Putamen (tissue), 1 donor: ENCODE data around the gene MICU2.

Source experiments
- DNase-seq: peaks from one replicate; pipeline ENCODE4 v3.0.0-alpha.2; 2016; ENCODE audit warnings: low spot score

The MICU2 gene, protein sequence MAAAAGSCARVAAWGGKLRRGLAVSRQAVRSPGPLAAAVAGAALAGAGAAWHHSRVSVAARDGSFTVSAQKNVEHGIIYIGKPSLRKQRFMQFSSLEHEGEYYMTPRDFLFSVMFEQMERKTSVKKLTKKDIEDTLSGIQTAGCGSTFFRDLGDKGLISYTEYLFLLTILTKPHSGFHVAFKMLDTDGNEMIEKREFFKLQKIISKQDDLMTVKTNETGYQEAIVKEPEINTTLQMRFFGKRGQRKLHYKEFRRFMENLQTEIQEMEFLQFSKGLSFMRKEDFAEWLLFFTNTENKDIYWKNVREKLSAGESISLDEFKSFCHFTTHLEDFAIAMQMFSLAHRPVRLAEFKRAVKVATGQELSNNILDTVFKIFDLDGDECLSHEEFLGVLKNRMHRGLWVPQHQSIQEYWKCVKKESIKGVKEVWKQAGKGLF

DNA sequence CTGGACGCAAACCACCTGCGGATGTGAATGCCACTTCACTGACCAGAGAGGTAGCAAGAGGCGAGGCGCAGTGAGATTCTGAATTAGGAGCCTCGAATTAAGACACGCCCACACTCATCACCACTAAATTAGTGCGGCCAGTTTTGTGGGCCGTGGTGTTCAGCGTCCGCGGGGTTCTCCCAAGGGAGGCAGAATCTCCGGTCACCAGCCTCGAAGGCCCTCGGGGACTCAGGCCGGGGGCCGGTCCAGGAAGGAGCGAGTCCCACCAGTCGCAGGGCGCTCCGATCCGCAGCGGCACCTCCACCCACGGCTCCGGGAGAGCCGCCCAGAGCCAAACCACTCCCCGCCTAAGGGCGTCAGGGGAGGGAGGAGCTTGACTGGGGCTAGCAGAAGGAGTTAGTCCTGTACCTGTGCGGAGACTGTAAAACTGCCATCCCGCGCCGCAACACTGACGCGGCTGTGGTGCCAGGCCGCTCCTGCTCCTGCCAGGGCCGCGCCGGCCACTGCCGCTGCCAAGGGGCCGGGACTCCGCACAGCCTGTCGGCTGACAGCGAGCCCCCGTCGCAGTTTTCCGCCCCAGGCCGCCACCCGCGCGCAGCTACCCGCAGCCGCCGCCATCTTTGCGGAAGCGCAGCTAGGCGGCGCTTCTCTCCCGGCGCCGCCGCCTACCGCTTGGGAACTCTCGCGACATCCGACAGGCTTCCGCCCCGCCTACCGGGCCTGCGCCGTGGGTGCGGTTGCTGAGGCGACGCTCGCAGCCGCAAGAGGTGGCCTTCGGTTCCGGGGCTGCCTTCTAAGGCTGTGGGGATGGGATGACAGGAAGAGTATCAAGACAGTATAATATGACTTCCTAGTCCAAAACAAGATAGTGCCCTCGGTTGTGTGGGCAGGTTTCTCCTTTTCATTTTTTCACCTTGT is at the start of gene MICU2:
MICU2 (minus strand) TSS at position 640 of the 918 bp plus-strand sequence; CDS start at position 618, 22 bp downstream.
- peak; percentile 92 for DNase-seq

DNA sequence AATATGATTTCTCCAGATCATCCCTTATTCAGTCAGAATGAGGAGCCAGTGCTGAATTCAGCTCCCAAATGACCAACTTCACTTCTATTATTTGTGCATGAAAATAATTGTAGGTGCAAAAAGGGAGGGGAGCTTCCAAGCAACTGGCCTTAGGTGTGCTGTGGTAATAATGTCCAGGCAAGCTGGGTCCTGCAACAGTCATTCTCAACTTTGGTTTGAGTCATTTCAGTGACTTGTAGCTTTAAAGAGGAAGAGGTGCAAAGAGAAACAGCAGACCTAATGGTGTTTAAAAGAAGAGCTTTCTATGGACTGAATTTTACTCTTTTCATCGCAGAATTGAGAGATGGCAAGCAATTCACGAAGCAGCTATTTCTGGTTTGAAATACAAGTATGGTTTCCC is 37.7 kb upstream of the MICU2 start:
- no peak for DNase-seq

DNA sequence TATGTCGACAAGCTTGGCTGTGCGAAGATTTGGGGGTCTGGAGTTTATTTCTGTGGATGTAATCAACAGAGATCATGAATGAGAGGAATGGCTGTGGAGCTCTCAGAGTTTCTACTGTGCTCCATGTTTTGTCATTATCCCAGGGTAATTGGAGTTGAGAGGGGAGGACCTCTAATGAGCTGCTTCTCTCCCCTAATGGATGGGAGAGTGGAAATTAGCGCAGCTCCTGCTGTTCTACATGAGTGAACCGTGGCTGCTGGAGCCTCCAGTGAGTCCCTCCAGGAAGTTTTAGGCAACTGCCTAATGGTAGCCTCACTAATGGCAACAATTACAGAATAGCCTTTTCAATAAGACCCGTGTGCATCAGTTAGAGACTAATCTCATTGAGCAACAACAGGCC is 35.6 kb upstream of the MICU2 start:
- no peak for DNase-seq

GRCh38 chr13:21638319-21639282 is 34.6 kb upstream of the MICU2 start:
- no peak for DNase-seq

DNA sequence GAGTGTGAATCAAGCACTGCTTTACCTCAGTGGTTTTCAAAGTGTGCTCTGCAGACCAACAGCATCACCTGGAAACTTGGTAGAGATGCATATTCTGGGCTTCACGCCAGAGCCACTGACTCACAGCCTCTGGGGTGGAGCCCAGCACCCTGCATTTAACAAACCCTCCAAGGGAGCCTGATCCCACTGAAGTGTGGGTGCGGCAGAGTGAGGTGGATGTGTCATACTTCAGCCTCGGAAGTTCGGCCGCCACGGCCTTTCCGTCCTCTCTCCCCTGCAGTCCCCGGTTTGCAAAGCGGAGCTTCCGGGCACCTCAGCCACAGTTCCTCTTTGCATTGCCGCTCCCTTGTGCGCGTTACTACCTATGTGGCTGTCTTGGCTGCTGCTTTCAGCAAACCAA is 33.3 kb upstream of the MICU2 start:
- DNase-seq = no peak

GRCh38 chr13:21636656-21637055 is 32.7 kb upstream of the MICU2 start:
- DNase-seq = no peak

DNA sequence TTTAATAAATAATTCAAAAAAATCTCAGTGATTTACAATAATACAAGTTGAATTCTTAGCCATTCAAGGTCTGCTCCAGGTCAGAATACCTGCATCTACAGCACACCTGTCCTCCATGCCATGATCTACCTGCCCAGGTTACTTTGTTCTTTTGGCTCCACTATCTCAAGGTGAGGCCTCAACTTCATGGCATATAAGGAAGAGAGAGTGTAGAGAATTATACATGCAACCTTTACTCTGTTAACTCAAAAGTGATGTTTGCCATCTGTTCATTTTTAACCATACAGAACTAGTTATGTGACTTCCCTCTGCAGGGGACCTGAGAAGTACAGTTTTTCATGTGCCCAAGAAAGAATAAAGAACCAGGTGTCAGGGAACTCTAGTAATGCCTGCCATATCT is 28.2 kb upstream of the MICU2 start:
- DNase-seq = no peak

- DNase-seq = no peak
These were observed 21.4 kb upstream of the MICU2 start for GRCh38 chr13:21625366-21625765.

- DNase-seq = no peak
These were observed 16.9 kb upstream of the MICU2 start for GRCh38 chr13:21620861-21621260.

GRCh38 chr13:21619633-21620220 is 15.8 kb upstream of the MICU2 start:
- DNase-seq = no peak

- DNase-seq = no peak
These were observed 12.9 kb upstream of the MICU2 start for GRCh38 chr13:21616880-21617279.

DNA sequence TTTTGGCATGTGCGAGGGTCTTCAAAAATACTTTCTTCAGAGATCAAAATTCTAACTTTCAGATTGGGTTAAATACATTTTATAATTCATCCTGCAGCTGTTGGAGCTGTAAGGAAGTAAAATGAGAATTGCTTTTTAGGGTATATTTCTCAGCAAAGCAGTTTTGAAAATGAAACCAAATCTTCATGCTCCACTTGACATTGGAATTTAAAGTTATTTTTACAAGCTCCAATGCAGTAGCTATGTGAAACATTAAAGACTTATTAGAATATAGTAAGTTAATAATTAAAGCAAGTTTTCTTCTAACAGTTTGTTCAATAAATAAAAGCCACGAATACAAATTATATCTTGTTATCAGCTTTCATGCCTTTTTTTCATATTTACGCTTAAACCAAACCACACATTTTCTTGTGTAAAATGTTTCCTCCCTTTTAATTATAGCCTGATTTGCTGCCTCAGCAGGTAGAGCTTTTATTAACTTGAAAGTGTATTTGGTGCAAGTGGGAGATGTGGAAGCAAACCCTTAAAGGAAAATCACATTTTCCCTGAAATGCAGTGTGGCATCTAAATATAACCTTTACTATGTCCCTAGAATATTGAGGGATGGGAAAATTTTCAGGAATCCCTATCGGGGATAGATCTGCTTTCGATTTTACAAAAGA is 12.4 kb upstream of the MICU2 start:
- DNase-seq = no peak

DNA sequence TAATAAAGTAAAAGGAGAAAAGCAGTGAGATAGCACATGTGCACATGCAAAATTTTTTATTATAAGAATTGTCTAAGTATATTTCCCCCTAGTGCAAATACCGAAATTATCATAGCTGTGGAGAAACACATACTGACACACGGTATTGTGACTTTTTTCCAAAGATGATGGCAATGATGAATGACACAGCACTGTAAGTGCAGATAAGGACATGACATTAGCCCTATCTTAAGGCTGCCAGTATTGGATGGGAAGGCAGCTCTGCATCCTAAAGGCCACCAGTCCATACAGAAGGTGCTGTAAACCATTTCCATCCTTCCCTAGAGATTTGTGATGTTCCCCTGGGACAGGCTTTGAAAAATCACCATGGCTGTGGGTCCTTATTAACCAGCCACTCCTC is 11.5 kb upstream of the MICU2 start:
- no peak for DNase-seq

- DNase-seq = no peak
These were observed 9.8 kb upstream of the MICU2 start for GRCh38 chr13:21613791-21614190.

DNA sequence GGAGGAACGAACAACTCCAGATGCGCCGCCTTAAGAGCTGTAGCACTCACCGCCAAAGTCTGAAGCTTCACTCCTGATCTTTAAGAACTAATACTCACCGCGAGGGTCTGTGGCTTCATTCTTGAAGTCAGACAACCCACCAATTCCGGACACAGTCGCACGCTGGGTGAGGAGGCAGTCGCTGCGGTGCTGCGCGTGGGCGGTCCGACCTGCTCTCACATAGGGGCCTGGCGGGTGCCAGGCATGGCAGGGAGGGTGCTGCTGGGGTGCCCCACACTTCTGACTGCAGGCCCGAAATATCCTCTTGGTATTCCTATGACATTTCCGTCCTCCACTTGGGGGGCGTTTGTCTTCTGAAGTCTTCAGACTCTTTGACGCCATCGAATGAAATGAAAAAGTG is 7.4 kb upstream of the MICU2 start:
- no peak for DNase-seq

DNA sequence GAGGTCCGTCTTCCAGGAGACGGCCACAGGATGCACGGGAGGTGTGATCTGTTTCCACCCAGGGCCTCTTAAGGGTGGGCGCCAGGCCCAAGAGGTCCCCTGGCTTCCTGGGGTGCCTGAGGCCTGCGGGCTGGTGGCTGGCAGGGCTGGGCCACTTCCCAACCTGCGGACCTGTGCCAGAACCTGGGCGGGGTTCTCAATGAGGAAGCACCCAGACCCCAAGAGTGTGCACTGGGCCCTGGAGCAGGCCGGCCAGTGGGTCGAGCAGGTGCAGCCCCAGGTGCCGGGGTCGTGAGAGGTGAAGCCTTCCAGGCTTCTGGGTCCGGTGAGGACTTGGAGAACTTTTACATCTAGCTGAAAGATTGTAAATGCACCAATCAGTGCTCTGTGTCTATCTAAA is 6.7 kb upstream of the MICU2 start:
- no peak for DNase-seq

DNA sequence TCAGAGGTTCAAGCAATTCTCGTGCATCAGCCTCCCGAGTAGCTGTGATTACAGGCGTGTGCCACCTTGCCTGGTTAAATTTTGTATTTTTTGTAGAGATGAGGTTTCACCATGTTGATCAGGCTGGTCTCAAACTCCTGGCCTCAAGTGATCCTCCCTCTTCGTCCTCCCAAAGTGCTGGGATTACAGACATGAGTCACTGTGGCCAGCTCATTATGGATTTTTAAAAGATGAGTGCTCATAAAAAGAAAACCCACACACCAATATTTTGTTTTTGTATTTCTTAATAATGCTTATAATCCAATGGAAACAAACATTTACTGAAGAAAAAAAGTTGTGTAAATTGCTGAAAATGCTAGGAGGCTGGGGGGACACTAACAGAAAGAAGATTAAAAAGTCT is 5.0 kb upstream of the MICU2 start:
- no peak for DNase-seq

- DNase-seq = no peak
These were observed 2.8 kb upstream of the MICU2 start for GRCh38 chr13:21606796-21607195.

- DNase-seq = no peak
These were observed 2.3 kb upstream of the MICU2 start for GRCh38 chr13:21606251-21606650.

- DNase-seq = no peak
These were observed 7.2 kb downstream of the MICU2 start for GRCh38 chr13:21596722-21597121.

DNA sequence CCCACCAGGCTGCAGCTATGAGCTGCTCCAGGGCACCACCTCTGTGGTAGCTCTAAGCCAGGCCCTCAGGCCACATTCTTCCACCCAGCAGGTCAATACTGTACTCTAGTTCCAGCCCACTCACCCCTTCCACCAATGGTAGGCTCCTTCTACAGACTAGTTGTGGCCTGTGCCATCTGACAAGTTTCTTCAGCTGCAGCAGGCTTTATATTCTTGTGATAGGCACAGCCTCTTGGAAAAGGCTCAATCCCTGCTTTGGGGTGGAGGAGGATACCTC is 8.5 kb downstream of the MICU2 start:
- no peak for DNase-seq
